Thoracic aorta (tissue), 2 donors: ENCODE data around the gene AUTS2. TPM values are rescaled to one million over a fixed set of nuclear protein-coding genes. Genes with fewer than 3 reads are reported as not detected.

Experiments
- ATAC-seq: fragments of 150-250 bp; one replicate; pipeline ENCODE4 v1.8.0; 2017; ENCODE audit warnings: low read depth; ENCODE audit not compliant: insufficient number of reproducible peaks, low FRiP score
- DNase-seq: peaks from one replicate; pipeline ENCODE4 v3.0.0-alpha.2; 2020; ENCODE audit warnings: low spot score
- H3K27ac ChIP-seq, 2 donors: fragments of 200-600 bp; sonication (generic); 1 replicate in 1 of 2; 2 replicates in 1 of 2; pipeline ENCODE4 v1.5.1; 2016; ENCODE audit warnings: mild to moderate bottlenecking in 2 of 2, moderate library complexity in 2 of 2
- H3K27me3 ChIP-seq: fragments of 200-600 bp; sonication (generic); replicated peaks from 2 replicates; pipeline ENCODE4 v1.6.0; 2016; ENCODE audit warnings: mild to moderate bottlenecking; ENCODE audit not compliant: insufficient read depth
- H3K36me3 ChIP-seq: fragments of 200-600 bp; sonication (generic); one replicate; pipeline ENCODE4 v1.5.1; 2016
- H3K4me1 ChIP-seq, 2 donors: fragments of 200-600 bp; sonication (generic); 1 replicate in 1 of 2; 2 replicates in 1 of 2; pipeline versions ENCODE4 v1.5.1 to v1.6.0; 2016; ENCODE audit warnings: low read depth in 2 of 2, mild to moderate bottlenecking in 1 of 2; ENCODE audit not compliant: control insufficient read depth in 1 of 2
- H3K4me3 ChIP-seq: fragments of 200-600 bp; sonication (generic); 2 replicates; pipeline ENCODE4 v1.5.1; 2016; ENCODE audit warnings: mild to moderate bottlenecking
- H3K9me3 ChIP-seq: fragments of 200-600 bp; sonication (generic); 2 replicates; pipeline ENCODE4 v1.5.1; 2016
- CTCF ChIP-seq: fragments of 200-600 bp; sonication (generic); IDR thresholded peaks from one replicate; pipeline ENCODE4 v1.5.1; 2019; ENCODE audit warnings: antibody characterized with exemption
- total RNA-seq, 2 donors: library from RNA; depleted of rRNA; stranded (reverse); fragments of >200 nt; gene quantifications; one replicate each; pipeline versions ENCODE4 v1.1.0 to v1.2.3, GENCODE V29; 2016

Gene AUTS2
- total RNA-seq, 2 donors from 2014 or later, result 49.4 to 101 TPM

- H3K4me3 ChIP-seq, result no peak overlapping the region
- no peaks in the 10 kb centered on the region for H3K27me3 ChIP-seq
- no peaks in the 10 kb centered on the region for H3K4me1 ChIP-seq
- DNase-seq (no peak), ATAC-seq (no peak)
- no peak overlapping the region for H3K27ac ChIP-seq
- H3K36me3 ChIP-seq, result no peaks in the 10 kb centered on the region
- no peaks in the 10 kb centered on the region for H3K9me3 ChIP-seq
- TF ChIP-seq CTCF, result no peak
Measured at GRCh38 chr7:69586321-69586720, 12.0 kb upstream of the AUTS2 start.

- DNase-seq, result no peak
- Histone ChIP-seq H3K36me3 (no peaks in the 10 kb centered on the region), H3K4me3 (no peak overlapping the region), H3K27ac (no peak overlapping the region), H3K4me1 (no peaks in the 10 kb centered on the region), H3K27me3 (no peaks in the 10 kb centered on the region), H3K9me3 (no peaks in the 10 kb centered on the region)
- TF ChIP-seq CTCF, result no peak
- no peak for ATAC-seq
Measured at GRCh38 chr7:69588773-69589172, 9.5 kb upstream of the AUTS2 start.

GRCh38 chr7:69591805-69592204, 6.5 kb upstream of the AUTS2 start:
- DNase-seq (no peak), ATAC-seq (no peak)
- H3K9me3 ChIP-seq, result no peaks in the 10 kb centered on the region
- H3K4me3 ChIP-seq, result no peak overlapping the region
- no peak for TF ChIP-seq CTCF
- no peaks in the 10 kb centered on the region for H3K27me3 ChIP-seq
- no peak overlapping the region for H3K27ac ChIP-seq
- H3K36me3 ChIP-seq, result no peaks in the 10 kb centered on the region
- peaks cover 0 to 2% of the 10 kb centered on the region in 2 donors for H3K4me1 ChIP-seq

GRCh38 chr7:69593511-69593910, 4.8 kb upstream of the AUTS2 start:
- no peak overlapping the region for H3K4me3 ChIP-seq
- H3K27ac ChIP-seq, result no peak overlapping the region
- DNase-seq (no peak), ATAC-seq (no peak)
- no peaks in the 10 kb centered on the region for H3K27me3 ChIP-seq
- H3K4me1 ChIP-seq, result peaks cover 0 to 9% of the 10 kb centered on the region in 2 donors
- no peaks in the 10 kb centered on the region for H3K36me3 ChIP-seq
- no peaks in the 10 kb centered on the region for H3K9me3 ChIP-seq
- TF ChIP-seq CTCF, result no peak

- no peaks in the 10 kb centered on the region for H3K9me3 ChIP-seq
- no peak for ATAC-seq
Measured at GRCh38 chr7:69595415-69595814, 2.9 kb upstream of the AUTS2 start.

More at GRCh38 chr7:69595415-69595814, 2.9 kb upstream of the AUTS2 start:
- Histone ChIP-seq H3K4me1 (peaks cover 7 to 16% of the 10 kb centered on the region in 2 donors), H3K27ac (no peak overlapping the region), H3K4me3 (no peak overlapping the region), H3K36me3 (no peaks in the 10 kb centered on the region), H3K27me3 (no peaks in the 10 kb centered on the region)
- no peak for TF ChIP-seq CTCF
- no peak for DNase-seq
